Endothelial cell of umbilical vein (primary cell): ENCODE results near the gene WDR72. TPM values are rescaled to one million over a fixed set of nuclear protein-coding genes. Genes with fewer than 3 reads are reported as not detected.

Experiments used
- BruUV-seq: library from RNA; stranded (reverse); fragments of 400-500 nt; replicated peaks from 2 replicates; lab custom pipeline; 2021; lab: Mats Ljungman, UMichigan
- CTCF ChIA-PET: fragments of 300-600, 350-600 bp; sonication (Branson Sonifier 250); formaldehyde crosslinking; loops from one replicate; lab custom pipeline; 2021; ENCODE audit warnings: antibody characterized with exemption, inconsistent platforms; lab: Charles Lee
- POLR2A ChIA-PET: fragments of 300-600, 350-600 bp; sonication (Branson Sonifier 250); formaldehyde crosslinking; loops from one replicate; lab custom pipeline; 2021; ENCODE audit warnings: antibody characterized with exemption, inconsistent platforms; lab: Charles Lee
- DNase-seq: peaks from one replicate; pipeline ENCODE4 v3.0.0-alpha.2; 2011; ENCODE audit warnings: low read depth, low spot score
- FAIRE-seq: peaks from 2 replicates; lab custom pipeline; 2011; peaks lifted over from hg19 to GRCh38; lab: Jason Lieb, UNC
- H2AFZ ChIP-seq: 2 replicates; pipeline ENCODE4 v1.6.0; 2012; ENCODE audit warnings: low read depth, low read length, control low read depth, inconsistent platforms
- H3K27ac ChIP-seq: 2 replicates; pipeline ENCODE4 v1.5.1; 2011; ENCODE audit warnings: low read depth, mild to moderate bottlenecking, control low read depth, low read length, moderate library complexity; ENCODE audit not compliant: insufficient read depth
- H3K27me3 ChIP-seq, 2 experiments: 2 replicates each; pipeline versions ENCODE4 v1.6.0 to v1.6.1; 2011; ENCODE audit warnings: low read length in 2 of 2, mixed read lengths in 1 of 2; ENCODE audit not compliant: control insufficient read depth in 2 of 2, insufficient read depth in 2 of 2
- H3K36me3 ChIP-seq, 2 experiments: 2 replicates in 1 of 2; 3 replicates in 1 of 2; pipeline ENCODE4 v1.5.1; 2011; ENCODE audit warnings: low read length in 2 of 2, mild to moderate bottlenecking in 1 of 2, moderate library complexity in 1 of 2; ENCODE audit not compliant: control insufficient read depth in 2 of 2, insufficient read depth in 2 of 2; ENCODE audit errors: extremely low read depth in 1 of 2
- H3K4me1 ChIP-seq: 3 replicates; pipeline ENCODE4 v1.5.1; 2011; ENCODE audit warnings: mild to moderate bottlenecking, low read length; ENCODE audit not compliant: control insufficient read depth, insufficient read depth; ENCODE audit errors: extremely low read depth
- H3K4me2 ChIP-seq: 2 replicates; pipeline ENCODE4 v1.6.1; 2011; ENCODE audit warnings: low read length, control low read depth, mixed read lengths; ENCODE audit not compliant: insufficient read depth
- H3K4me3 ChIP-seq, 3 experiments: fragments of 200-600 bp in 1 of 3; sonication (generic), shearing (Covaris generic) in 1 of 3; replicated peaks in 1 of 3; 2 replicates each; pipeline ENCODE4 v1.5.1; 2011 to 2016; ENCODE audit warnings: control low read depth in 3 of 3, low read length in 3 of 3, mild to moderate bottlenecking in 2 of 3, inconsistent platforms in 1 of 3, low read depth in 1 of 3, moderate library complexity in 1 of 3; ENCODE audit not compliant: insufficient read depth in 1 of 3
- H3K79me2 ChIP-seq: 2 replicates; pipeline ENCODE4 v1.6.0; 2012; ENCODE audit warnings: low read length, inconsistent platforms; ENCODE audit not compliant: control insufficient read depth, insufficient read depth
- H3K9ac ChIP-seq: replicated peaks from 2 replicates; pipeline ENCODE3; 2011; ENCODE audit warnings: low read length, control low read depth; ENCODE audit not compliant: insufficient read depth; ENCODE audit errors: extremely low read depth
- H3K9me1 ChIP-seq: replicated peaks from 3 replicates; pipeline ENCODE4 v1.6.0; 2011; ENCODE audit warnings: mild to moderate bottlenecking, low read length; ENCODE audit not compliant: control insufficient read depth, insufficient read depth; ENCODE audit errors: extremely low read depth
- H3K9me3 ChIP-seq: replicated peaks from 2 replicates; pipeline ENCODE4 v1.5.1; 2012; ENCODE audit warnings: low read length, inconsistent platforms; ENCODE audit not compliant: control insufficient read depth, insufficient read depth
- H4K20me1 ChIP-seq: replicated peaks from 2 replicates; pipeline ENCODE3; 2011; ENCODE audit warnings: mild to moderate bottlenecking, low read length; ENCODE audit not compliant: control insufficient read depth, insufficient read depth; ENCODE audit errors: extremely low read depth
- EZH2 ChIP-seq: IDR thresholded peaks from 2 replicates; pipeline ENCODE4 v1.6.1; 2012; ENCODE audit warnings: borderline replicate concordance, low read depth, mild to moderate bottlenecking, moderate library complexity, low read length, inconsistent platforms; ENCODE audit not compliant: severe bottlenecking
- FOS ChIP-seq: IDR thresholded peaks from 2 replicates; pipeline ENCODE4 v1.6.1; 2011; ENCODE audit warnings: mild to moderate bottlenecking, low read length, moderate library complexity, borderline replicate concordance; ENCODE audit not compliant: insufficient read depth
- GATA2 ChIP-seq: IDR thresholded peaks from 2 replicates; pipeline ENCODE4 v1.7.0; 2011; ENCODE audit warnings: low read depth, mild to moderate bottlenecking, moderate library complexity, mixed read lengths, low read length; ENCODE audit not compliant: insufficient read length, insufficient read depth
- JUN ChIP-seq: IDR thresholded peaks from 2 replicates; pipeline ENCODE4 v1.6.1; 2011; ENCODE audit warnings: borderline replicate concordance, low read depth; ENCODE audit not compliant: insufficient read length, insufficient read depth
- MYC ChIP-seq: IDR thresholded peaks from one replicate; pipeline ENCODE4 v1.6.1; 2011; ENCODE audit warnings: mild to moderate bottlenecking, low read depth, low read length
- POLR2A ChIP-seq: IDR thresholded peaks from 2 replicates; pipeline ENCODE4 v1.6.1; 2012; ENCODE audit warnings: low read depth, mild to moderate bottlenecking, control low read depth, low read length
- POLR2AphosphoS5 ChIP-seq: IDR thresholded peaks from 2 replicates; pipeline ENCODE4 v1.6.1; 2012; ENCODE audit warnings: low read depth, mild to moderate bottlenecking, control low read depth, low read length, moderate library complexity; ENCODE audit not compliant: insufficient read depth
- dilution Hi-C: fragments of 300-500 bp; cut with MboI; formaldehyde crosslinking; loops from one replicate; pipeline ENCODE4 v1.15.0; 2019; ENCODE audit warnings: low sequenced_read_pairs; ENCODE audit not compliant: extremely low pct_ligation_motif_present
- intact Hi-C: fragments of 100-400 bp; cut with micrococcal nuclease; formaldehyde crosslinking; loops from one replicate; pipeline ENCODE4 v1.10.0; 2022
- polyA plus RNA-seq, 4 experiments: library from polyadenylated mRNA; depleted of rRNA in 3 of 4; stranded (reverse) in 3 of 4; unstranded in 1 of 4; fragments of >200 nt; gene quantifications; 2 replicates each; pipeline versions ENCODE4 v1.2.1 to v1.2.3, GENCODE V29; 2011 to 2012; ENCODE audit warnings: missing spikeins in 1 of 4
- total RNA-seq: library from RNA; stranded (reverse); gene quantifications from 2 replicates; pipeline ENCODE4 v1.2.3, GENCODE V29; 2021
- TF ChIP-seq, protein P1 (sequence below): IDR thresholded peaks from 2 replicates; pipeline ENCODE4 v1.6.1; 2011; ENCODE audit not compliant: insufficient read depth, insufficient read length
- TF ChIP-seq, protein P2 (sequence below), 2 donors: IDR thresholded peaks; 1 replicate in 1 of 2; 2 replicates in 1 of 2; pipeline ENCODE4 v1.5.1; 2011; ENCODE audit warnings: low read length in 2 of 2, mild to moderate bottlenecking in 2 of 2, moderate library complexity in 2 of 2, control low read depth in 1 of 2, inconsistent platforms in 1 of 2, low read depth in 1 of 2; ENCODE audit not compliant: insufficient read depth in 1 of 2; ENCODE audit errors: extremely low read depth in 1 of 2

Gene WDR72
- total and polyA plus RNA-seq, 2 donors (not counting 3 experiments of a cell fraction or from before 2014, with no cell fraction given) = not detected

DNA sequence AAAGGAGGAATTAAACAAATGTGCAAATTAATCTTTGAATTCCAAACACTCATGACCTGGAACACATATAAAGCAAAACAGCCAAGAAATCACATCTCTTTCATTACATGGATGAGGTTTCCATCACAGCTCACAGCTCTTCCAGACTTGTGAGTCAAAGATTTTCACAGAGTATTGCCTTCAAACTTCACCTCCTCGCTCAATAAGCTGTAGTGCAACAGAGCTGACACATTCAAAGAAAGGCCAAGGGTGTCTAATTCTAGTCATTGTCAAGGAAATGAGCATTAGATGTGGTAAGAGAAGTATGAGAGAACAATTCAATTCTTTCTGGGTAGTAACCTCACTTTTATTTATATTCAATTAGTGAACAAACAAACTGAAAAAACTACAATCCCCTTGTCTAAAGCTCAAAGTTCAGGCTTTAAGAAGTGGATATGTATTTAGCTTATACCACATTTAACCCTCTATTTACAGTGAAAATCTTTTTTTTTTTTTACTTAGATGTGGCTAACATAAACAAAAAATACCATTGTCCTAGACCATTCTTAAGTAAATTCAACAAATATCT is 11.9 kb downstream of the WDR72 start:
- Histone ChIP-seq H3K27ac (no peak overlapping the region), H3K9ac (no peak overlapping the region), H2AFZ (no peak overlapping the region), H3K9me3 (no peaks in the 10 kb centered on the region), H4K20me1 (no peaks in the 10 kb centered on the region), H3K4me1 (no peaks in the 10 kb centered on the region), H3K79me2 (no peaks in the 10 kb centered on the region), H3K27me3 (no peaks in the 10 kb centered on the region), H3K4me3 (no peak overlapping the region), H3K36me3 (no peaks in the 10 kb centered on the region), H3K4me2 (no peak overlapping the region), H3K9me1 (no peaks in the 10 kb centered on the region)
- no peak for FAIRE-seq
- BruUV-seq = no TSS peak
- DNase-seq = no peak
- CTCF ChIA-PET = no interaction called here
- TF ChIP-seq, protein P1, sequence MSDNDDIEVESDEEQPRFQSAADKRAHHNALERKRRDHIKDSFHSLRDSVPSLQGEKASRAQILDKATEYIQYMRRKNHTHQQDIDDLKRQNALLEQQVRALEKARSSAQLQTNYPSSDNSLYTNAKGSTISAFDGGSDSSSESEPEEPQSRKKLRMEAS = no peak
- TF ChIP-seq MYC (no peak), POLR2AphosphoS5 (no peak), POLR2A (no peak), JUN (no peak), FOS (no peak), GATA2 (no peak), EZH2 (no peak)
- TF ChIP-seq, protein P2, sequence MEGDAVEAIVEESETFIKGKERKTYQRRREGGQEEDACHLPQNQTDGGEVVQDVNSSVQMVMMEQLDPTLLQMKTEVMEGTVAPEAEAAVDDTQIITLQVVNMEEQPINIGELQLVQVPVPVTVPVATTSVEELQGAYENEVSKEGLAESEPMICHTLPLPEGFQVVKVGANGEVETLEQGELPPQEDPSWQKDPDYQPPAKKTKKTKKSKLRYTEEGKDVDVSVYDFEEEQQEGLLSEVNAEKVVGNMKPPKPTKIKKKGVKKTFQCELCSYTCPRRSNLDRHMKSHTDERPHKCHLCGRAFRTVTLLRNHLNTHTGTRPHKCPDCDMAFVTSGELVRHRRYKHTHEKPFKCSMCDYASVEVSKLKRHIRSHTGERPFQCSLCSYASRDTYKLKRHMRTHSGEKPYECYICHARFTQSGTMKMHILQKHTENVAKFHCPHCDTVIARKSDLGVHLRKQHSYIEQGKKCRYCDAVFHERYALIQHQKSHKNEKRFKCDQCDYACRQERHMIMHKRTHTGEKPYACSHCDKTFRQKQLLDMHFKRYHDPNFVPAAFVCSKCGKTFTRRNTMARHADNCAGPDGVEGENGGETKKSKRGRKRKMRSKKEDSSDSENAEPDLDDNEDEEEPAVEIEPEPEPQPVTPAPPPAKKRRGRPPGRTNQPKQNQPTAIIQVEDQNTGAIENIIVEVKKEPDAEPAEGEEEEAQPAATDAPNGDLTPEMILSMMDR (IDR thresholded peaks at IDR 0.05; ENCODE audit: extremely low read depth in 1 of 2, insufficient read depth in 1 of 2, low read depth in 1 of 2, low read length in 2 of 2) = no peak
- POLR2A ChIA-PET = no interaction called here
- intact Hi-C loops = no loop called here
- dilution Hi-C loops = no loop called here
